ENCODE data around the gene LLCFC1.

The LLCFC1 gene

DNA sequence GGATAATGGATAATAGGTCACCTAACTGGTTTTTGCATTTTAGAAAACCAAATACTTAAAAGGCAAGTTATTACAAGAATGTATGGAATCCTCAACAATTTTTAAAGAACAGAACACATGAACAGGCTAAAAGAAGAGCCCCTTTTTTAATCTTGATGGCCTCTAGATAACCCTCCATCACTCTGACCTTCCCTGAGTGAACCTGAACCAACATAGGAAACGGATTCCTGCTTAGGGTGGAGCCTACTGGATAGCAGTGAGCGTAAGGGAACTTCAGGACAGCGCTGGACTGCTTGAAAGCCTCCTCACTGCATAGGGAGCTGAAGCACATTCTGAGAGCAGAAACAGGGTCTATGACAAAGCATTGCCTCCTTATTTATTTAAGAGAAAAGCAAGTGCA, 26.2 kb upstream of the LLCFC1 start:
- no peak for DNase-seq

DNA sequence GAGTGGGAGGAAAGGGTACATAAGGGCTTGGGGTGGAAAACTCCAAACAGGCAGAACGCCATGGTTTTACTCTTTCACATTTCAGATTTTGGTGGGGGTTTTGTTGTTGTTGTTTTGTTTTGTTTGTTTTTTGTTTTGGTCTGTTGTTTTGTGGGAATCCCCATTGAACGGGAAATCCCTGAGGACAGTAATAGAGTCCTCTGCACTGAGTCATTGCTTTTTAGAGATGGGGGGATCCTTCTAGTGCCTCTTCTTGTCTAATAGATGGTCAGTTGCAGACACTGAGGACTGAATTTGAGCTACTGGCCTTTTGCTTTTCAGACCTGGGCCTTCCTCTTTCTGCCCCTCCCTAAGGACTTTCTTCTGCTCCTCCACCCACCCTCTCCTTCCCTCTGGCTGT, 25.7 kb upstream of the LLCFC1 start:
- DNase-seq, result peak; percentile 10

DNA sequence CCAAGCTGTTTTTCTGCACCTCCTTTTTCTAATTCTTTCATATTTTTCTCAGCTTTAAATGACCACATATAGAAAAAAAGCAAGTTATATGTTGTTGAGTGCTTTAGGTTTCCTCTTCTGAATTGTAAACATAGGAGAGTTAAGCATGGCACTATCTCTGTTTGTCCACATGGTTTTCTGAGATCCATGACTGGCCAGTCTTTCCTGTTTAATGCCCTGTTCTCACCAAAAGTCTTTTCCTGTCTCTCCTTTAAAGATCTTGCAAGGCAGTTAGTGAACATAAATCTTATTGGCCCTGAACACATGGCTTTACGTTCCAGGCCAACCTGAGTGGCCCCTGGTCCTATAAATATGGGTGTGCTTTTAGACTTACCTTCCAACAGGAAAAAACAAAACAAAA, 25.2 kb upstream of the LLCFC1 start:
- no peak for DNase-seq

DNA sequence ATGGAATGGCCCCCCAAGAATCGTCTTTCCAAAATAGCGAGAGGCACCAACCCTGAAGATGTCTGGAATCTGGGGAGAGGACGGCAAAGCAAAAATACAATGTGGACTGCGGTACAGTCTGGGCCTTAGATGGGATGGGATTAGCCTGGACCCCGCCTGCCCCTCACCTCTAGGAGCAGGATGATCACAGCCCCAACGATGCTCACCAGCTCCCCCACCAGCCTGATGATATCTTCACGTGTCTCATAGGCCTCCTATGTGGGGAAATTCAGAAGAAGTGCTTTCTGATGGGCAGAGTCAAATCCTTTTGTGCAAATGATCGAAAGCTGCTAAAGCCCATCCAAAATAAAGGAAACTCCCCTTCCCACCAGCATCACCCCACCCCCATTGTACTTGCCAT, 24.0 kb upstream of the LLCFC1 start:
- DNase-seq, result no peak

DNA sequence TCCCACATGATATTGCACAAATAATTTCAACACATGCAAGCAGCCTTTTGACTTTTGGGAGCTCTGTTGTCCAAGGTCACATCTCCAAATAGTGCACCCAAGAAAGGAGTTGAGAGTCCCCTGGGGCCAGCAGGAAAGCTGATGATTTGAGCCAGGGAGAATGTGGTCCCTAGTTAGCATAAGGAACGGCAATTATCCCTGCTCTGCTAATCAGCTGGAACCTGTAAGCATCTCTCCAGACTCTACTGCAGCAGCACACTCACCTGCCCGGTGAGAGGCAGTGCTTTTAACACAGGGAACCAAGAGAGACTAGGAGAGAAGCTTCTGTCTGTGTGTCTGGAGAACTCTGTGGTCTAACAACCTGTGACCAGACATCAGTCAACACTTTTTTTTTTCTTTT, 22.8 kb upstream of the LLCFC1 start:
- DNase-seq, result no peak

DNA sequence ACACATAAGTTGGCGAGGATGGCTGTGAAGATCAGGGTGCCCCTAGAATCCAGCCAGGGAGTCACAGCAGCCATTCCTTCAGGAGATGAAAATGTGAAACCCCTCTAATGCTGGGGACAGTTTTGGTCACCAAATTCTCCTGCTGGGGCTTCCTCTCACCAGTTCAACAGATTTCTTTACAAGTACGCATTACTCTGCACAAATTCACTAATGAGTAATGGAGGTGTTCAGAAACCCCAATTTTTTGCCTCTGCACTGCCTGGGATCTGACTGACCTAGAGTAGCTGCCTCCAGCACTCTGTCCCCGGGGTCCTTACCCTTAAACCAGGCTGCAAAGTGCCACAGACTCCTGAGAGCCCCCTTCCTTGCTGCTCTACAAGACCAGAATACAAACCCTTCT, 21.8 kb upstream of the LLCFC1 start:
- DNase-seq, result no peak

DNA sequence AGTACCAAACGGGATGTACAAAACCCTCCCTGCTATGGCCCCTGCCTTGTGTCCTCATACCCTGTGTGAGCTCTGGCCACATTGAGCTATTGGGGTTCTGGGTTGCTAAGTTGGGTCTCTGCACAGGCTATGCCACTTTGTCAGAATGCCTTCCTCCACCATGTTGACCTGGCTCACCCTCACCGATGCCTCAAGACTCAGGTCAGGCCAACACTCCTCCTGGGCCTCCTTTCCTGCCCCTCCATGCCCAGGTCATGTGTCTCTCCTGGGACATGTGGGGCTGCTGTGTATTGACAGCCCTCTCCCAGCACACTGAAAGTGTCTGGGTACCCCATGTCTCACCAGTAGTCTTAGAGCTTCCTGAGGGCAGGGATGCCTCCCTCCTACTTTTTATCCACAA, 20.4 kb upstream of the LLCFC1 start:
- DNase-seq, result no peak

DNA sequence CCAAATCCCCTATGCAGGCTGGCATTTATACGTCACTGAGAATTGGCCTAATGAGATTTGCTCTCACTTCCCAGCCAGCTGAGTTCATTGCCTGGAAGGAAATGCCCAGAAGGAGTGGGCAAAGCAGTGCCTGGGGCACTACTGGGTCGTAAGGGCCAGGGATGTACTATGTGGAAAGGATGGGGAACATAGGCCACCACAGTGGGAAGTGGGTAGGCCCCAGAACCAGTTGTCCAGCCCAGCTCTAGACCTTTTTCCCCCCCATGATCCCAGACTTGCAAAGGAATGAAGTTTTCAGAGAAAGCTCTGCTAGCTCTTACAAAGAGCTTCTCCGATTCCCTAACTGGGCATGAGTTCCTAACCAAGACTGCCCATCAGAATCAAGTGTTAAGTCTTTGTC, 19.6 kb upstream of the LLCFC1 start:
- DNase-seq, result no peak

DNA sequence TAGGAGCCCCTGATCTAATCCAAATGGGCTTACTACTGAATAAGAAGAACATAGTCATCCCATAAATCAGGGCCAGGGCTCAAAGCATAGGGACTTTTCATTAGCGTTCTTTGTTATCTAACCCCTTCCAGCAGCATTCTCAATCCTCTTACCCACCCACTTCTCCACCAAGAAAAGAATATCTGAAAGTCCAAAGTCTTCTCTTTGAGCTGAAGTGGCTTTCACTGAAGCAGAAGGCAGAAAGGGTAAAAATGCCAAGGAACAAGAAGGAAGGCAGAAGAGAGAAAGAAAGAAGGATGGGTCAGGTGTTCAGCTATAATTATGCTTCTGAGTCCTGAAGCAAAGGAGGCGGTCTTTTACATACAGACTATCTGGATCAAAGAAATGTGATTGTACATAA, 15.9 kb upstream of the LLCFC1 start:
- DNase-seq, result no peak

DNA sequence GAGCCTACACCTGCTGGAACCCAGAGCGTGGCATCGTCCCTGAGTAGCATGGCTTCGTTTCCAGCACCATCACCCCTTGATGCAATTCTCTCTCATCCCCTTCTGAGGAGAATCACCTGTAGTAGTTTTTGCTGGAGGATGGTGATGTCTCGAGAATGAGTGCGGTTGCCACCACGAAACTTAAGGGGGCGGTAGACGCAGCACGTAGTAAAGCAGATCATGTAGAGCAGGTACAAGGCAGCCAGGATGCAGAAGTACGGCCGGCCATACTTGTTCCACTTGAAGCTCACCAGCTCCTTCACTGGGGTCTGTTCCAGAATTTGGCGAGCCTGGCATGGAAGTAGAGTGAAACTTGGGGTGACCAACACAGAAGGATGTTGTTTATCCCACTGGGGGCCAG, 13.9 kb upstream of the LLCFC1 start:
- no peak for DNase-seq

DNA sequence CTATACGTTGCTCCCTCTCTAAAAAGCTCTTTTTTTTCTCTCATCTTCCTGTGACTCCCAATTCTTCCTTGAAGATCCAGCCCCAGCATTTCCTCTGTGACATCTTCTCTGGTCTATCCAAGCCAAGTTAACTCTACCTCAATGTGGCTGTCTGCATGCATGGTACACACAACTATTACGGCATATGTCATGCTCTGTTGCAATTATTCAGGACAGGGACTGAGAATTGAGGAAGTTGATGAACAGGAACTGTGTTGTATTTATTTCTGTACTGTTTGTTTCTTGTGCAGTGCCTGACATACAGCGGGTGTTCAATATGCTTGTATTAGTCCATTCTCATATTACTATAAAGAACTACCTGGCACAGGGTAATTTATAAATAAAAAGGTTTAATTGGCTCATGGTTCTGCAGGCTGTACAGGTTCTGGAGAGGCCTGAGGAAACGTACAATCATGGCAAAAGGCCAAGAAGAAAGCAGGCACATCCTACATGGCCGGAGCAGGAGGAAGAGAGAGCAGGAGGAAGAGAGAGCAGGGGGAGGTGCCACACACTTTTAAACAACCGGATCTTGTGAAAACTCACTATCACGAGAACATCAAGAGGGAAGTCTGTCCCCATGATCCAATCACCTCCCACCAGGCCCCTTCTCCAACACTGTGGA, 12.1 kb upstream of the LLCFC1 start:
- DNase-seq, result peak; percentile 92

DNA sequence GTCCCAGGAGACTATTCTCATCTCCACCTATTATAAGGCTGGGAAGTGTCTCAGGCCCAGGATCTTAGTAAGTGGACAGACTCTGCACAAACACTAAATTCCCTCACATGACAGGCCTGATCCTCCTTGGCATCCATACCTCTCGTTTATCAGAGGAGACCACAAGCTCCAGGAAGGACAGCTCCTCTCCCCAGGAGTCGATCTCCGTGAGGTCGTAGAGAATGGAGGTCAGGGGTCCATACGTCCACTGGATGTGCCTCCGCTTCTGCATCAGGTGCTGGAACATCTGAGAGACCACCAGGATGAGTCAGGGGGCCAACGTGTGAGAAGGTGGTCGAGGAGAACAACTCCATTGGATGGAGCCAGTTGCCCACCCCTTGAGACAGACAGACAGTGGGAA, 11.3 kb upstream of the LLCFC1 start:
- DNase-seq, result no peak

DNA sequence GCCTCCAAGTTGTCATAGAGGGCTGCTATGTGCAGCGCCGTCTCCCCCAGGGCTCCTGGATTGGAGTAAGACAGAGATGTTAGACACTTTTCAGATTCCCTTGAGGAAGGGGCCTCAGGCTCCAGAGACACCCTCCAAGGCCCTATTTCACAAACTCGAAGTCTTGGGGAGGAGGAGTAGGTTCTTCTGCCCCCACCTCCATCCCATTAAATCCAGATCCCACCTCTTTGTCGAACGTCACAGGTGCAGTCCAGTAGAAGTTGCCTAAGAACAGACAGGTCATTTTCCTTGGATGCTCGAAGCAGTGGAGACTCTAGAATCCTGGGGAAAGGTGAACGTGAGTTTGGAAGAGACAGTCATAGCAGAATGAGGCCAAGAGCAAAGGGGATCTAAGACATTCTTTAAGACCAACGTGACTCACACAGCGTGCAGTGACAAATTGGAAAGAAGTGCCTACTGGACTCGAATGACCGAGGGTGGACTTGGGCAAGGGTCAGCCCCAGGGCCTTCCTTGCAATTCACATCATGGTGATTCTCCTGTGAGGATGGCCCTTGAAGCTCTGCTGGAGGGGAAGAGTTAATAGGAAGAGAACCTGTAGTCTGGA, 9.1 kb upstream of the LLCFC1 start:
- DNase-seq, result no peak

DNA sequence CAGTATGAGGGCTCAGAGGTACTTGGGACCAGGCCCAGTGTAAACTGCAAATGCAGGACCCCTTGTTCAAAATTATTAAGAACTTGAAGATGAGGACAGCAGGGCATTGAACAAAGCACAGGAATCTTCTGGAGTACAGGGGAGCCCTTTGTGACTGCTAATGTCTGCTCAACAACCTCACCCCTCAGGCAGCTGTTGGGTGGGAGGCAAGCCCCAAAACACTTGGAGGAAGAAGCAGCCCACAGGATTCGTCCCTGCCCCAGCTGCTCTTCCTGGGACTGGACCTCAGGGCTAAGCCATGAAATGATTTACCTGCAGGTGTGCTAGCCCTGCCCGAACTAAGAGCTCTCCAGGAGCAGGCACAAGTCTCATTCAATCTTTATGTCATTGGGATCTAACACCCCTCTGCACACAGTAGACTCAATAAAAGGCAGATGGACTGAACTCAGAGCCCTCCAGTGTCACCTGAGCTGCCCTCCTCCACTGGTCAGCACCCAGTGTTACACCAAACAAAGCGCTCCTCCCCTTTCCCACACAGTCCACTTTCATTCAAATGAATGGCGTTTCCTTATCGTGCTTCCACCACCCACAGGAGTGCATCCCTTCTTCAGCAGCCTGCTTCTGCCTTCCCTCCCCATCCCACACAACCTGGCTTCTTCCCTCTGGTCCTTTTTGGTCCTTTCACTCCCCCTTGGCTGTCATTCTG, 6.7 kb upstream of the LLCFC1 start:
- no peak for DNase-seq

DNA sequence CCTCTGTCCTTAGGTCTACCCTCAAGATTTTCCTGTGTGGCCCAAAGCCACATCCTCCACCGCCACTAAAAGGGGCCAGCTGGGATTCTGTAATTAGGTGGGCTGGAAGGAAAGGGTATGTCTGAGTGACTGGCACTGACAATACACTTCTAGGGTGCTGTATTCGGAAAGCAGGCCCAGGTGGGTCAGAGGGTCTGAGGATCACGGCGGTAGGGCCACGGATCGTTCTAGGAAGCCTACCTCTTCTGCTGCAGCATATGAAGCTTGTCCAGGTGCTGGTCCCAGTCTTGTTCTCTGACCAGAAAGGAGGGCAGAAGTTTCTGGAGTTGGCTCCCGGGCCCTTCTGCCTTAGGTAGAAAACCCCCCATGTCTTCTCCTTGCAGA, 6.2 kb upstream of the LLCFC1 start:
- DNase-seq, result no peak

DNA sequence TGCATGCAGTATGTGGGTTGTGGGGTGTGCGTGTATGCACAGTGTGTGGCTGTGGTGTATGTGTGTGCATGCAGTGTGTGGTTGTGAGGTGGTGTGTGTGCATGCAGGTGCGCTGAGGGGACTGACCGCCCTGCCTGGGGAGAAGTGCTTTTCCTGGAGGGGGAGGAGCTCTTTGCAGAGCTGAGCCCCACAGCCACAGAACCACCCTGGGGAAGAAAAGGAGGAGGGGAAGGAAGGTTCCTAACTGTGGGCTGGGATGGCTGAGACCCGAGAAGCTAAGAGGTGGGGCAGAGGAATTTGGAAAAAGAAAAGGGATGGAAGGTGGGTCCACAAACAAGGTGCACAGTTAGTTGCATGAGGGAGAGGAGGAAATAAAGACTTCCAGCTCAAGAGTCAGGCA, 5.7 kb upstream of the LLCFC1 start, which contains the start of gene TRPV5:
TSS of gene TRPV5 (minus strand) at position 123 of the 400 bp plus-strand sequence. CDS start 287 bp downstream, outside the sequence.
- no peak for DNase-seq

DNA sequence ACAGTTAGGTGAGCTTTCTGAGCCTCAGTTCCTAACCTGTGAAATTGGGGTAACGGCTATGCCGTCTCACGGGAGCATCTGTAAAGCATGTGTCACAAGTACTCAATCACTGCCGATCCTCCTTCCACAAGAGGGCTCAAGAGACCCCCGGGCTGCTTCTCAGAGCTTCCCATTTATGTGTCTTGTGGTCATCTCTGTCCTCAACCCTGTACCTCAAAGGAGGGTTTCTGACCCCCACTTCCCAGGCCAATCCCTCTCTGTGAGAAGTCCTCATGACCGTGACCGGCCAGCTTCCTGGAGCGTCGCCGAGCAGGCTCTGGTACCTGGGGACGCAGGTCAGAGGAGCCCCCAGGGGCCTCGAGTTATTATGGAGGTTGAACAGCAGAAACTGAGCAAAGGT, 5.2 kb upstream of the LLCFC1 start:
- no peak for DNase-seq

DNA sequence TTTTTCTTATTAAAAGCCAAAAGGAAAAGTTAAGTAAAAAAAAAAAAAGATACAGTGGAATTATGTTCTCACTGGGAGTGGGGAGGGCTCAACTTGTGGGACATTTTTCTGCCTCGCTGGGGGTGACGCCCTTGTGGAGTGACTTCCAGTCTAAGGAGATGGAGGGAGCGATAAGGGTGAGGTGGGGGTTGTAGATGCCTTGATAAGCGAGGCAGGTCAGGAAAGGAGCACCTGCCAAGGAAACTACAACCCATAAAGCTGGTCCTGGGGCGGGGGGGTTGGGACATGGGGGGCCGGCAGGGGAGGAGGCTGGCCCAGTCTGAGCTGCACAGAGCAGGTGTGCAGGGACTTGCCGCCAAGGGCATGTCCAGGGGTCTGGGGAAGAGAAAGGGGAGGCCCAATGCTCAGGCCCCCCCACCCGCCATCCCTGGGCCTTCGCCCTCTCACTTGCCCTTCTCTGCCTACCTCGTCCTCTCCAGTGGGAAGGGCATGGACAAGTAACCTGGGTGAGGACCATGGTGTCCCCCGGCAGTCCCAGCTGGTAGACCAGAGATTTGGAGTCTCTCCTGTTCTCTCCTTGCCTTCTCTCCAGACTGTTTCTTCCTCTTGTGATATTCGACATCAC, 3.2 kb upstream of the LLCFC1 start:
- no peak for DNase-seq

DNA sequence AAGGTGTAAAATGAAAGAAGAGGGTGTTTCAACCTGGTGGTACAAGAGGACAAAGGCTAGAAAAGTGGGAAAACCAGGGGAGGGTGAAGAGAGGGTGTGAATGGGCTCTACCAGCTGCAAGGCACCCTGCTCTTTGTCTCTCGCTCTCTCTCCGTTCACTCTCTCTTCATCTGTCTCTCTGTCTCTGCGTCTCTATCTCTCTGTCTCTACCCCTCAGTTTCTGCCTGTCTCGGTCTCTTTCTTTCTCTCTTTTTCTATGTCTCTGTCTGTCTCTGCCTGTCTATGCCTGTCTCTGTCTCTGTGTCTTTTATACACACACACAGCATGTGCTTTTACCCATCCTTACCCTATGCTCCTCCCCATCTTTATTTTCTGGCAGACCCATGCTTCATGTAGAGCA, 673 bp upstream of the LLCFC1 start:
- no peak for DNase-seq

DNA sequence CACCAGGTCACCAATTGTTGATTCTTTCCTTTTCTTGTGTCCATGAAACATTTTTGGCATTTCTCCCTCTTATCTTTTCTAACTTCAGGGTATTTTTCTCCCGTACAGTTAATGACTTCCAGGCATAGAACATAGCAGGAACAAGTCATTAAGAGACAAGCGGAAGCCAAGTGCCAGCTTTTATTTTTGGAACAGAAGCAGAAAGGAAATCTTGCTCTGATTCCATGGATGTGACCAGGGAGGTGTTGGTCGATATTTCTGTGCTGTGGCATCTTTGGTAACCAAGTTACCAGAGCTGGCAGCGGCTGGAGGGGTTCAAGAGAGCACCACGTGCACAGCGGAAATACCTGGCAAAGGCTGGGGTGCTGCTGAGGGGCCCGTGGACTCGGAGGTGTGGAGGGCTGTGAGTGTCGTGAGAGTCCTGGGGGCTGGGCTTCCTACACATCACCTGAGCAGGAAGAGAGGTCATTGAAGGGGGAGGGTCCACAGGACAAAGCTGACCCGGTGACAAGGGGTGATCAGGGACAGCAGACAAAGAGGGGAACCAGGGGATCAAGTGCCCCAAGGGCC, 1.8 kb downstream of the LLCFC1 start:
- no peak for DNase-seq

DNA sequence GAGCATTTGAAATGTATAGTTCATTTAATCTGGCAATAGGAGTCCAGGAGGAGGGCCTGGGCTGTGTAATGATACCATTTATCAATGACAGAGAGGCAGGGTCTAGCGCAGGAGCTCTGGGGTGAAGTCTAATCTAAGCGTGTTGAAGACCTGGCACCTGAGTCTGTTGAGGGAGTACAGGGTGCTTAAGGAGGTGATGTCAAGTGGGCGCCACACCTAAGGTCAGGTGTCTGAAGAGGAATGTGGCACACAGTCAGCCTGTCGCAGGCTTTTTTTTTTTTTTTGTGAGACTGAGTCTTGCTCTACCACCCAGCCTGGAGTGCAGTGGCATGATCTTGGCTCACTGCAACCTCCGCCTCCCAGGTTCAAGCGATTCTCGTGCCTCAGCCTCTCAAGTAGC, 2.3 kb downstream of the LLCFC1 start:
- no peak for DNase-seq

DNA sequence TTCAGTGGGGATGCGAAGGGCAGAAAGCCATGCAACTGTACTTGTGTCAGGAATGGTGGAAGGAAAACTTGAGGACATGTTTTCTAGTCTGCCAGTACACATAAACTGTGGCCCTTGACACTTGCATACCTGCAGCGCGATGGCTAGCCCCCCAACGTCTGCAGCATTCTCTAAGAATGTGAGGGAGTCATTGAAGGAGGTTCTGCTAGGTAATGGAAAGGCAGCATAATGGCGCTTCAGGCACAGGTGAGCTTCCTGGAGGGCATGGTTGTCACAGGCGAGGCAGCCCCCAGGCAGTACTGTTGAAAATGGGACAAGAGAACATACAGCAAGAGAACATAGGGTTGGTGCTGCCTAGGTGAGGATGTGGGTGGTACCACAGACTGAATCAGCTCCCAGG, 3.5 kb downstream of the LLCFC1 start:
- DNase-seq, result no peak

DNA sequence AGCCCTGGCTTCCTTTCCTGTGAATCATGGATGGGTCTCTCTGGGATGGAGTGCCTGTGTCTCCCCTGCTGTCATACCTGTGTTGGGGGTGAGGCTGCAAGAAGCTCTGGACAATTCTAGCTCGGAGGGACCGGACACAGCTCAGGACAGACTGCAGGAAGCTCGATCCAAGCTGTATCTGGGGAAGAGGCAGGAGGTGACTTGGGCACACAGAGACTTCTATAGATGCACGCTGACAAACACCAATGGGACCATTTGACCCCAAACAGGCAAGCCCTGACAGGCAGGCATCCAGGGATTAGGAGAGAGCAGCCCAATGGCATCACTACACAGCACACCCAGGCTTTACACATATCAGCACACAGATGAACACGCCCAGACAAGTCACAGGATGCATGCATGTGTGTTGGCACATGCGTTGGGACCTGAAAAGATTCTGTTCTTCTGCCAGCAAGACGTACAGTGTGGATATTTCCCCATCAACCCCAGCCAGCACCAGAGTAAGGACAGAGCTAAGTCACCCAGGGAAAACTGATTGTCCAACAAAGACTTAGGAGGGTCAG, 4.5 kb downstream of the LLCFC1 start:
- DNase-seq, result no peak
